Osteoblast (primary cell): Measurements from ENCODE around the gene PUS10. TPM values are rescaled to one million over a fixed set of nuclear protein-coding genes. Genes with fewer than 3 reads are reported as not detected.

Experiments
- DNase-seq: peaks from one replicate; pipeline ENCODE4 v3.0.0; 2011; ENCODE audit warnings: low spot score, mixed read lengths; ENCODE audit not compliant: insufficient read length; ENCODE audit errors: missing footprints
- H2AFZ ChIP-seq: 2 replicates; pipeline ENCODE4 v1.6.0; 2011; ENCODE audit warnings: mild to moderate bottlenecking, low read length
- H3K27ac ChIP-seq: 2 replicates; pipeline ENCODE4 v1.5.1; 2011; ENCODE audit warnings: mild to moderate bottlenecking, low read depth, low read length, moderate library complexity
- H3K27me3 ChIP-seq: 2 replicates; pipeline ENCODE4 v1.6.0; 2012; ENCODE audit warnings: mild to moderate bottlenecking, control low read depth, inconsistent platforms, low read length, moderate library complexity; ENCODE audit not compliant: insufficient read depth
- H3K36me3 ChIP-seq: 2 replicates; pipeline ENCODE4 v1.5.1; 2011; ENCODE audit warnings: mild to moderate bottlenecking, low read length, control low read depth, moderate library complexity; ENCODE audit not compliant: insufficient read depth
- H3K4me1 ChIP-seq: 2 replicates; pipeline ENCODE4 v1.5.1; 2011; ENCODE audit warnings: mild to moderate bottlenecking, low read length, control low read depth, moderate library complexity; ENCODE audit not compliant: insufficient read depth
- H3K4me2 ChIP-seq: 2 replicates; pipeline ENCODE4 v1.6.0; 2011; ENCODE audit warnings: mild to moderate bottlenecking, low read length; ENCODE audit not compliant: insufficient read depth
- H3K4me3 ChIP-seq: fragments of 200-600 bp; sonication (generic); 3 replicates; pipeline ENCODE4 v1.5.1; 2012; ENCODE audit warnings: mild to moderate bottlenecking, low read length, inconsistent platforms; ENCODE audit not compliant: insufficient read depth
- H3K79me2 ChIP-seq: 2 replicates; pipeline ENCODE4 v1.6.0; 2012; ENCODE audit warnings: mild to moderate bottlenecking, low read length, control low read depth, inconsistent platforms; ENCODE audit not compliant: insufficient read depth
- H3K9me3 ChIP-seq: 2 replicates; pipeline ENCODE4 v1.5.1; 2011; ENCODE audit warnings: low read depth, low read length, control low read depth
- H4K20me1 ChIP-seq: 2 replicates; pipeline ENCODE4 v1.6.0; 2012; ENCODE audit warnings: mild to moderate bottlenecking, low read length, control low read depth; ENCODE audit not compliant: insufficient read depth
- CTCF ChIP-seq: IDR thresholded peaks from 2 replicates; pipeline ENCODE4 v1.5.1; 2011; ENCODE audit warnings: mild to moderate bottlenecking, low read depth, low read length, moderate library complexity; ENCODE audit errors: extremely low read depth
- total RNA-seq: library from RNA; depleted of rRNA; stranded (reverse); fragments of >200 nt; gene quantifications from 2 replicates; pipeline ENCODE4 v1.2.3, GENCODE V29; 2012

Gene PUS10
- total RNA-seq, 1 donor = 5.8 TPM

- Histone ChIP-seq H2AFZ (no peak overlapping the region), H3K79me2 (no peaks in the 10 kb centered on the region), H4K20me1 (no peaks in the 10 kb centered on the region), H3K4me1 (peaks cover 22% of the 10 kb centered on the region), H3K4me3 (no peak overlapping the region), H3K36me3 (no peaks in the 10 kb centered on the region), H3K27me3 (no peaks in the 10 kb centered on the region), H3K4me2 (peak overlapping the region; percentile 37), H3K9me3 (no peaks in the 10 kb centered on the region), H3K27ac (peak overlapping the region; percentile 60)
- no peak for TF ChIP-seq CTCF
- no peak for DNase-seq
Measured at GRCh38 chr2:60961457-60961856, 56.6 kb downstream of the PUS10 start.

- H4K20me1 ChIP-seq = no peaks in the 10 kb centered on the region
- H3K36me3 ChIP-seq = no peaks in the 10 kb centered on the region
- H3K79me2 ChIP-seq = no peaks in the 10 kb centered on the region
- no peak for DNase-seq
- no peak overlapping the region for H2AFZ ChIP-seq
- H3K4me2 ChIP-seq = peak overlapping the region; percentile 37
- H3K27me3 ChIP-seq = no peaks in the 10 kb centered on the region
- no peak for TF ChIP-seq CTCF
- H3K4me1 ChIP-seq = peaks cover 22% of the 10 kb centered on the region
- H3K27ac ChIP-seq = peak overlapping the region; percentile 60
- H3K9me3 ChIP-seq = no peaks in the 10 kb centered on the region
- no peak overlapping the region for H3K4me3 ChIP-seq
Measured at GRCh38 chr2:60960706-60961105, 57.3 kb downstream of the PUS10 start.

GRCh38 chr2:60959501-60959900 is 58.6 kb downstream of the PUS10 start:
- Histone ChIP-seq H3K36me3 (no peaks in the 10 kb centered on the region), H3K9me3 (no peaks in the 10 kb centered on the region), H4K20me1 (no peaks in the 10 kb centered on the region), H2AFZ (no peak overlapping the region), H3K4me2 (no peak overlapping the region), H3K79me2 (no peaks in the 10 kb centered on the region), H3K4me3 (no peak overlapping the region), H3K27me3 (no peaks in the 10 kb centered on the region), H3K4me1 (peaks cover 22% of the 10 kb centered on the region), H3K27ac (peak overlapping the region; percentile 76)
- TF ChIP-seq CTCF = no peak
- DNase-seq = no peak

- peak overlapping the region; percentile 19 for H2AFZ ChIP-seq
- H3K4me3 ChIP-seq = no peak overlapping the region
- H3K9me3 ChIP-seq = no peaks in the 10 kb centered on the region
- peak overlapping the region; percentile 76 for H3K27ac ChIP-seq
- peak overlapping the region; percentile 12 for H3K4me2 ChIP-seq
- H3K4me1 ChIP-seq = peaks cover 22% of the 10 kb centered on the region
- H3K27me3 ChIP-seq = no peaks in the 10 kb centered on the region
- no peaks in the 10 kb centered on the region for H3K79me2 ChIP-seq
- H4K20me1 ChIP-seq = no peaks in the 10 kb centered on the region
- TF ChIP-seq CTCF = no peak
- H3K36me3 ChIP-seq = no peaks in the 10 kb centered on the region
- DNase-seq = no peak
Measured at GRCh38 chr2:60958800-60959199, 59.3 kb downstream of the PUS10 start.
